Measurements from ENCODE around the gene FOXO1. TPM values are rescaled to one million over a fixed set of nuclear protein-coding genes. Genes with fewer than 3 reads are reported as not detected.

The FOXO1 gene
- total RNA-seq, 1 donor from 2014 or later = 9.7 TPM

- DNase-seq (ENCODE audit: low spot score) = no peak
- H3K4me1 Mint-ChIP-seq (ENCODE audit: low read depth) = peaks cover 50% of the 10 kb centered on the region
Measured at GRCh38 chr13:40653527-40654318, 12.7 kb downstream of the FOXO1 start.

DNA sequence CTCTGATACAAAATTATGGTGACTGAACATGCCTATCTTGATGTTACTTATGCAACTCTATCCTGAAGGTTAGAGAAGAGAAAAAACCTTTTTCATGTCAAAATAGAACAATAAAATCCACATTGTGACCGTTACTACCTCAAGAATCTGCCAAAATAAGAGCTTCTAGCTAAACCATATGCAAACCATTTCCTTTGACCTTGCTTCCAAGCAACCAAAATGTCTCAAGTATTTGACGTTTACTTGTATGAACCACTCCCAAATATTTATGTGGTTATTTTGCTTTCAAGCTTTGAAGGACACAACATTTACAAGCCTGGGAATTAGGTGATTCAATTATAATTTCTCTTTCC is 13.9 kb downstream of the FOXO1 start:
- Mint-ChIP-seq H3K36me3 (ENCODE audit: low read depth) (no peaks in the 10 kb centered on the region), H3K27me3 (ENCODE audit: low read depth) (no peaks in the 10 kb centered on the region), H3K4me1 (ENCODE audit: low read depth) (peaks cover 49% of the 10 kb centered on the region), H3K4me3 (ENCODE audit: unreplicated experiment) (no peak overlapping the region), H3K9me3 (ENCODE audit: low read depth) (no peaks in the 10 kb centered on the region), H3K27ac (ENCODE audit: unreplicated experiment) (no peak overlapping the region)
- TF ChIP-seq CTCF (IDR thresholded peaks at IDR 0.05) = no peak
- no peak for DNase-seq (ENCODE audit: low spot score)

More at GRCh38 chr13:40653527-40654318, 12.7 kb downstream of the FOXO1 start:
- no peaks in the 10 kb centered on the region for H3K27me3 Mint-ChIP-seq (ENCODE audit: low read depth)
- no peak overlapping the region for H3K27ac Mint-ChIP-seq (ENCODE audit: unreplicated experiment)
- no peak for TF ChIP-seq CTCF (IDR thresholded peaks at IDR 0.05)
- no peak overlapping the region for H3K4me3 Mint-ChIP-seq (ENCODE audit: unreplicated experiment)
- peaks cover 2% of the 10 kb centered on the region for H3K36me3 Mint-ChIP-seq (ENCODE audit: low read depth)
- H3K9me3 Mint-ChIP-seq (ENCODE audit: low read depth) = no peaks in the 10 kb centered on the region

DNA sequence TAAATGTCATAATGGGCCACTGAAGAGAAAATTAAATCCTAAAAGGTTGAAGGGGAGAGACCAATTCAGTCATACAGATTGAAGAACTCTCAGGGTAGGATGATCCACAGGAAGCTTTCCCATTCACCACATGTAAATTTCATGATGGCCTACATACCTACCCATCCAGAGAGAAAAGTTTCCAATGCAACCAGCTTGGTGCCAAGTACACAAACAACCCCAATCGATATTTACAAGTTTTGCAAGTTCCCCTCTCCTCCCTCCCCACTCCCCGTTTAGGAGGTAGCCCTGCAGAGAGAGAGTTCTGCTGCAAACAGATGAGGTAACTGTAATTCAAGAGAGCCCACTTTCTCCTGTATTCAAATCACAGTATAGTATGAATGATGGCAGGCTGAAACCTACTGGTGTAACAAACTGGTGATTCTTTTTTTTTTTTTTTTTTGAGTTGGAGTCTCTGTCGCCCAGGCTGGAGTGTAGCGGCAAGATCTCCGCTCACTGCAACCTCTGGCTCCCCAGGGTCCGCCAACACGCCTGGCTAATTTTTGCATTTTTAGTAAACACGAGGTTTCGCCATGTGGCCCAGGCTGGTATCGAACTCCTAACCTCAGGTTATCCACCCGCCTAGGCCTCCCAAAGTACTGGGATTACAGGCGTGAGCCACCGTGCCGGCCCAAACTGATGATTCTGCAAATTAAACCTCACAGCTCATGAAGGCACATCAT is 14.4 kb downstream of the FOXO1 start:
- H3K9me3 Mint-ChIP-seq (ENCODE audit: low read depth) = no peaks in the 10 kb centered on the region
- no peaks in the 10 kb centered on the region for H3K36me3 Mint-ChIP-seq (ENCODE audit: low read depth)
- no peak overlapping the region for H3K4me3 Mint-ChIP-seq (ENCODE audit: unreplicated experiment)
- no peaks in the 10 kb centered on the region for H3K27me3 Mint-ChIP-seq (ENCODE audit: low read depth)
- DNase-seq (ENCODE audit: low spot score) = no peak
- no peak overlapping the region for H3K27ac Mint-ChIP-seq (ENCODE audit: unreplicated experiment)
- no peak for TF ChIP-seq CTCF (IDR thresholded peaks at IDR 0.05)
- peaks cover 46% of the 10 kb centered on the region for H3K4me1 Mint-ChIP-seq (ENCODE audit: low read depth)

- Mint-ChIP-seq H3K4me3 (ENCODE audit: unreplicated experiment) (no peak overlapping the region), H3K27me3 (ENCODE audit: low read depth) (no peaks in the 10 kb centered on the region), H3K9me3 (ENCODE audit: low read depth) (no peaks in the 10 kb centered on the region), H3K27ac (ENCODE audit: unreplicated experiment) (peak overlapping the region; percentile 43), H3K4me1 (ENCODE audit: low read depth) (peaks cover 58% of the 10 kb centered on the region), H3K36me3 (ENCODE audit: low read depth) (no peaks in the 10 kb centered on the region)
- DNase-seq (ENCODE audit: low spot score) = no peak
- TF ChIP-seq CTCF (IDR thresholded peaks at IDR 0.05) = no peak
Measured at GRCh38 chr13:40648841-40649240, 17.6 kb downstream of the FOXO1 start.

- no peak for TF ChIP-seq CTCF (IDR thresholded peaks at IDR 0.05)
- Mint-ChIP-seq H3K27ac (ENCODE audit: unreplicated experiment) (no peak overlapping the region), H3K27me3 (ENCODE audit: low read depth) (no peaks in the 10 kb centered on the region), H3K36me3 (ENCODE audit: low read depth) (no peaks in the 10 kb centered on the region), H3K4me3 (ENCODE audit: unreplicated experiment) (no peak overlapping the region), H3K9me3 (ENCODE audit: low read depth) (no peaks in the 10 kb centered on the region), H3K4me1 (ENCODE audit: low read depth) (peaks cover 51% of the 10 kb centered on the region)
- DNase-seq (ENCODE audit: low spot score) = no peak
Measured at GRCh38 chr13:40648040-40648439, 18.4 kb downstream of the FOXO1 start.
